ENCODE measurements around the gene ATG14.
"Not testable (repeated sequence)": the region's sequence is repeated elsewhere in the genome, so short reads cannot be mapped to it uniquely, and the experiment has no call there.

Gene ATG14

DNA sequence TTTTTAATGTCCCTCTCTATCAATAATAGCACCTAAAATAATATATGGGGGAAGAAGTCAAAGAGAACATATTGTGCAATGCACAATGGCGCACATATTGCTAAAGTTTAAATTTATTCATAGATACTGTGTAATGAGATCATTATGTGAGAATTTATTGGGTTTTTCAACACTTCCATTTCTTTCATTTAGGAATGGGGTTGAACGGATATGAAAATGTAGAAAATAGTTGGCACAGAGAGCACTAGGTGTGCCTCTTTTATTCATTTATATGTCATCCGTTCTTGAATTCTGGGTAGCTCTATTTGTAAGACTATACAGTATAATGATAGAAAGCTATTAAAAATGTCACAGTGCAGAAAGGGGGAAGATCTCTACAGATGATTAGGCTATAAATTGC is 63.9 kb downstream of the ATG14 start:
- no peak for DNase-seq

DNA sequence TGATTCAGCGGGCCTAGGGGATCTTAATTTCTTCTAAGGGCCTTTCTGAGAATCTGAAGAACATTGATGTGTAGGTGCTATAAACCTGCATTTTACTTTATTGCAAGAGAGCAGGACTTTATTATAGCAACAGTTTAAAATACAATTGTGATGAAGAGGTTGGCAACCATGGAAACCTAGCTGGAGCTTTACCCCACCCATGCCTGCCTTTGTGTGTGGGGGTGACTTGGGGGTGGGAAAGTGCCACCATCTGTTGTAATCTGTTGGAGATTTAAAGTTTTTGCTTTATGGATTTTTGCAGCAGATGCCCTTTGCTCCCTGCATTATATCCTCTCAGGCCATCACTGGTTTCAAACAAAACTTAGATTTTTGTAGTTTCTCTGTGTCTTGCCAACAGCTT is 64.6 kb downstream of the ATG14 start:
- DNase-seq: no peak

GRCh38 chr14:55344582-55345163 is 67.0 kb downstream of the ATG14 start:
- DNase-seq: not testable (repeated sequence)

GRCh38 chr14:55341781-55342180 is 69.8 kb downstream of the ATG14 start:
- no peak for DNase-seq

GRCh38 chr14:55340482-55340881 is 71.1 kb downstream of the ATG14 start:
- no peak for DNase-seq

DNA sequence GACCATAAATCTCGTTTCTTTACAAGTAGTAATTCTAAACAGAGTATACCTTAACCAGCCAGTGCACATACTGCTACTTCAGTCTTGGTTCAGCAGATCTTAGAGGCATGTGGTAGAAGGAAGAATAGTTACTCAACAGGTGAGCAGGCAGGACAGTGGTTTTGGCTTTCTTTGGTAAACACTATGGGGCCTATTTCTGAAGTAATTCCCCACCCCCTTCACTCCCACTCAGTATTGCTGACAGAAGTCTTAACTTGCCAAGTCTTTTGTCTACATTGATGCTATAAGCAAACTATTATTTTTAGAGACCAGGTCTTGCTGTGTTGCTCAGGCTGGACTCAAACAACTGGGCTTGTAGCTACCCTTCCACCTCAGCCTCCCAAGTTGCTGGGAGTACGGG is 71.9 kb downstream of the ATG14 start:
- DNase-seq: no peak

- no peak for DNase-seq
These were observed 74.9 kb downstream of the ATG14 start for GRCh38 chr14:55336691-55337090.

DNA sequence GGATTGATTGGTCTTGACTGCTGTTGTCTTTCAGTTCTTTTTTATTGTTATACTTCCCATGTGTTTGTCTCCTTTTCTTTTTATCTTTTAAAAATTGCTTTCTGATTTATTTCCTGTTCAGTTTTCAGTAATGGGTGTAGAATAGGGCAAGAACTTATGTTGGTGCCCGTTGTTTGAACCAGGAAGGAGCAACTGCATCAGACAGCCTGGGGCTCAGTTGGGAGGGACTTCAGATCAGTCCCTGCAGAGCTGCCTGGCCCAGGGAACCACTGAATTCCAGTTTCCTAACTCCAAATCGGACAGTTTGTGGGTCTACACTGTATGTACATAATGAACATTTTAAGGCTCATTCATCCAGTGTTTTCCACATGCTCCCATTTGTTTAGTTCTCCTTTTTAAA is 75.5 kb downstream of the ATG14 start:
- DNase-seq: peak; percentile 17

GRCh38 chr14:55333711-55334485 is 77.7 kb downstream of the ATG14 start:
- no peak for DNase-seq

DNA sequence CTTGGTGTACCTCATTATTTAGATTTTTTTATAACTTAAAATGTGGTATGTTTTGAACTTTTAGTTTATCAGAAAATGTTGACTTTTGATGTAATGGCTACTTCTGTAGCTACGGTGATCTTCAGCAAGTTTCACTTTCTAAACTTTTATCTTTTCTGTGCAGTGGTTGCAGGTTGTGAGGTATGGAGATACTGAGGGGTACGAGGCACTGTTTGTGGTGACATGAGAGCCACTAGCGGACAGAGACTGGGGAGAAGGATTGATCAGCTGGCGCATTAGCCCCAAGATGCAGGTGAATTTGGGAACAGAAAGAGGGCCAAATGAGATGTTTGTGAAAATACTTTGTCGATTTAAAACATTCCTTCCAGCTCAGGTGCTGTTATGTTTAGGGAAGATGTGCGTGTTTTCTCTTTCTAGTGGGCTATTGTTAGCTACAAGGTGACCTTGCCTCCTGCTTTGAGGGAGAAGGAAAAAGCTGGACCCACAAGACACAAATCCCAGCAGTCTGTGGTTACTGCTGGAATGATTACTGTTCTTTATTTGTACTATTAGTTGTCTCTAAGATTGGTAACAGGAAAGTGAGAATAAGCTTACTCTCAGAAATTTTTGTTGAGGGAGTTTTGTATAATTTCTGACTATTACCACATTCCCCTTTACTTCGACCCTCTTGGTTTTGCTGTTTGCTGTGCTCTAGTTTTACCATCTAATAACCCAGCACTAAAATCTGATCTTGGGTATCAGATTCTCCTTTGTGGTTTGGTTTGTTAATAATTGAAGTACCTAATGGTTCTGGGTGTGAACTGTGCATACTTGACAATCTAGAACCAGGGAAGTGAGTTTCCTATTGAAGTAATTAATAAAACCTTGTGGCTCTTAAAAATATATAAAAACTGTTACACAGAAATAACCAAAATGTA is 78.7 kb downstream of the ATG14 start:
- DNase-seq: no peak

GRCh38 chr14:55329999-55330710 is 81.5 kb downstream of the ATG14 start:
- DNase-seq: no peak

- no peak for DNase-seq
These were observed 83.3 kb downstream of the ATG14 start for GRCh38 chr14:55328317-55328716.

GRCh38 chr14:55327179-55327578 is 84.5 kb downstream of the ATG14 start:
- no peak for DNase-seq

DNA sequence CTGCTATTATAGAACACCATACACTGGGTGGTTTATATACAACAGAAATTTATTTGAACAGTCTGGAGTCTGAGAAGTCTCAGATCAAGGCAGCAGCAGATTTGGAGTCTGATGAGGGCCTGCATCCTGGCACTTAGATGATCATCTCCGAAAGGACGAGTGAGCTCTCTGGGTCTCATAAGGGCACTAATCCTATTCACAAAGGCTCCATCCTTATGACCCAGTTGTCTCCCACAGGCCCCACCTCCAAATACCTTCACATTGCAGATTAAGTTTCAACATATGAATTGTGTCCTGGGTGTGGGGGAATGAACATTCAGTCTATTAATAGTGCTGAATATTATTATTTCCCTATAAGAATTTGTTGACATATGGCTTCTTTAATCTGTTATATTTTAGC is 86.8 kb downstream of the ATG14 start:
- DNase-seq: no peak

- DNase-seq: no peak
These were observed 87.7 kb downstream of the ATG14 start for GRCh38 chr14:55323910-55324309.

DNA sequence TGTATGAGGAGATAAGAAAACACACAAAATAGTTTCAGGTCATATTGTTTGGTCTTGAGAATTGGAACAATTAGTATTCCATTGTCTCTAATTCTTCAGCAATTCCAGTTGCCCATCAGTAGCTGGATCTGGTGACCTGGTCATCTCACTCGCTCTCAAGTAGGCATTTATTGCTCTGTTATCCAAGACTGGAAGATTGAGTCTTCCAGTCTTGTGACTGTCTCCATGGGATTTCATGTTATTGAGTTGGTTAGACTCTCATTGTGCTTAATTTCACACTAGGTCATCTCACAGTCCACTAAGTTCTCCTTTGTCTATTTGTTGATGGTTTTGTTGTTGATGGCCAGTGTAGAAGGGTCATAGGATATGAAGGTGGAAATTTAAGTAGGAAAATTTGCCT is 92.9 kb downstream of the ATG14 start:
- no peak for DNase-seq

DNA sequence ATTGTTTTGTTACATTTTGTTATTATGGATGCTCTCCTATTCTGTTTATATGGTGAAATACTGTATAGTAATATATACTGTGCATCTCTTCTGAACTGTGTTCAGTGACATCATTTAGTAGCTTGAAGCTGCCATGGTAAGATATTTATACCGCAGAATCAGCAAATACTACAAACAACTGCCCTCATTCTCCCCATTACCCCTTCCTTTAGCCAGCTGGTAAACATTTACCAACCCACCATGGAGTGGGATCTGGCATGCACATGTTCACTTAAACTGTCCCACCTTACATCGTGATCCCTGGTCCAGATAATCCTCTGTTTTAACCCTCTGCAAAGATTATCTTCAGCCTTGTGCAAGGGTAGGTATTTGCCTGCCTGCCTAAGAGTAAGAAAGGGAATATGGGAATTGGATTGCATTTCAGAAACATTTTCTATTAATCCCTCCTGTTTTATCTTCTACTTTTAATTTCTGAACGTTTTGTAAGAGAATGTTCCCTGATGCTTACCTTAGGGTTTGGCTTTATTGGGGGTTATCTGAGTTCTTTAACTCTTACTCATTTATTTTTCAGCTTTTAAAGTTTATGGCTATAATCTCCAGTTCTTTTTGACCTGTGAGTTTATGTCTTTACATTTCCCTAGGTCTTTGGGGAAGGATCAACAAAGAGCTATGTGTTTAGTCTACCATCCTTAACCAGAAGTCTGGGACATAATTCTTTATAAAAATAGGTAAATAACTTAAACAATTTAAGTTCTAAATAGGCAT is 93.9 kb downstream of the ATG14 start:
- DNase-seq: no peak

DNA sequence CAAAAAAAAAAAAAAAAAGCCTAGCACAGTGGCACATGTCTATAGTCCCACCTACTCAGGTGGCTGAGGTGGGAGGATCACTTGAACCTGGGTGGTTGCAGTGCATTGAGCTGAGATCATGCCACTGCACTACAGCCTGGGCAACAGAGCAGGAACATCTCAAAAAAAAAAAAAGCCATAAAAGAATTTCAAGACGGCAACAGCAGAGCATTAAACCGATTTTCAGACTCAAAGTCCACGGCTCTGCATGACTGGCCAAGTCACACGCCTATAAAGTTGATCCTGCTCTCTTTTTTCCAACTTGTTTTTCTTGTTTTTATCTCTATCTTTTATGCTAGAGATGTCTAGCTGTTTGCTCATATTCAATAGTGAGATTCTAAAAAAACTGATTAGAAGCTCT is 95.1 kb downstream of the ATG14 start:
- no peak for DNase-seq
